PFSK-1 (cell line): ENCODE results near the gene CLEC2A.

Experiments used
- POLR2AphosphoS5 ChIP-seq: IDR thresholded peaks from 2 replicates; pipeline ENCODE4 v1.6.1; 2012; ENCODE audit warnings: low read depth, mild to moderate bottlenecking, control low read depth, low read length, moderate library complexity
- SIN3A ChIP-seq: IDR thresholded peaks from 2 replicates; pipeline ENCODE4 v1.6.1; 2012; ENCODE audit warnings: mild to moderate bottlenecking, low read length, moderate library complexity, borderline replicate concordance; ENCODE audit not compliant: insufficient read depth

GRCh38 chr12:9975614-9976013 lies 43.4 kb upstream of the CLEC2A start:
- no peak for TF ChIP-seq SIN3A
- no peak for TF ChIP-seq POLR2AphosphoS5
